ENCODE data around the gene KIAA0232.
A peak's percentile ranks its signal among the peaks of the same experiment; 100 is the strongest.
"Not testable (repeated sequence)": the region's sequence is repeated elsewhere in the genome, so short reads cannot be mapped to it uniquely, and the experiment has no call there.

The KIAA0232 gene

GRCh38 chr4:6880691-6881090, 98.2 kb downstream of the KIAA0232 start:
- ATAC-seq, result no peak
- DNase-seq (ENCODE audit: low spot score in 2 of 2), result no peak
- no peaks in the 10 kb centered on the region for H3K9me3 Mint-ChIP-seq
- peaks cover 75% of the 10 kb centered on the region for H3K36me3 Mint-ChIP-seq
- peak overlapping the region; percentile 44 for H3K27ac Mint-ChIP-seq
- no peak overlapping the region for H3K4me3 Mint-ChIP-seq
- H3K4me1 Mint-ChIP-seq, result no peaks in the 10 kb centered on the region

GRCh38 chr4:6881908-6882307, 99.4 kb downstream of the KIAA0232 start:
- peaks cover 63% of the 10 kb centered on the region for H3K36me3 Mint-ChIP-seq
- no peak for DNase-seq (ENCODE audit: low spot score in 2 of 2)
- H3K9me3 Mint-ChIP-seq, result no peaks in the 10 kb centered on the region
- no peak overlapping the region for H3K4me3 Mint-ChIP-seq
- H3K27ac Mint-ChIP-seq, result no peak overlapping the region
- no peak for ATAC-seq
- H3K4me1 Mint-ChIP-seq, result peaks cover 5% of the 10 kb centered on the region

DNA sequence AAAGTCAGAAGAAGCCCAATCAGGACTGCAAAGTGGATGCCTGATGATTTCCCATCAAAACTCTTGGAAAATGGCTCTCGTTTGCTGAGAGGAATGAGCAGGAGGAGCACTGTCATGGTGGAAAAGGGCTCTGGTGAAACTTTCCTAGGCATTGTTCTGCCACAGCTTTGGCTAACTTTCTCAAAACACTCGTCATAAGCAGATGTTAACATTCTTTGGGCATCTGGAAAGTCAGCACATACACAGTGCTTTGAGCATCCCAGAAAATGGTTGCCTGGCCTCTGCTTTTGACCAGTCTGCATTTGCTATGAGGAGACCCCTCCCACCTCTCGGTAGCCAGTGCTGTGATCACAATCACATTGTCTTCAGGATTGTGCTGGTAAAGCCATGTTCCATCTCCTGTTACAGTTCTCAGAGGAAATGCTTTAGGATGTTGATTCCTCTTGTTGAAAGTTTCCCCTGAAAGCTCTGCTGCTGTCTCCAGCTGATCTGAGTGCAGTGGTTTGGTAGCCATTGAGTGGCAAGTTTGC, 101.9 kb downstream of the KIAA0232 start:
- Mint-ChIP-seq H3K9me3 (no peaks in the 10 kb centered on the region), H3K27ac (peak overlapping the region; percentile 61), H3K4me1 (peaks cover 5% of the 10 kb centered on the region), H3K4me3 (no peak overlapping the region), H3K36me3 (peaks cover 38% of the 10 kb centered on the region)
- DNase-seq (ENCODE audit: low spot score in 2 of 2) (no peak), ATAC-seq (no peak)

DNA sequence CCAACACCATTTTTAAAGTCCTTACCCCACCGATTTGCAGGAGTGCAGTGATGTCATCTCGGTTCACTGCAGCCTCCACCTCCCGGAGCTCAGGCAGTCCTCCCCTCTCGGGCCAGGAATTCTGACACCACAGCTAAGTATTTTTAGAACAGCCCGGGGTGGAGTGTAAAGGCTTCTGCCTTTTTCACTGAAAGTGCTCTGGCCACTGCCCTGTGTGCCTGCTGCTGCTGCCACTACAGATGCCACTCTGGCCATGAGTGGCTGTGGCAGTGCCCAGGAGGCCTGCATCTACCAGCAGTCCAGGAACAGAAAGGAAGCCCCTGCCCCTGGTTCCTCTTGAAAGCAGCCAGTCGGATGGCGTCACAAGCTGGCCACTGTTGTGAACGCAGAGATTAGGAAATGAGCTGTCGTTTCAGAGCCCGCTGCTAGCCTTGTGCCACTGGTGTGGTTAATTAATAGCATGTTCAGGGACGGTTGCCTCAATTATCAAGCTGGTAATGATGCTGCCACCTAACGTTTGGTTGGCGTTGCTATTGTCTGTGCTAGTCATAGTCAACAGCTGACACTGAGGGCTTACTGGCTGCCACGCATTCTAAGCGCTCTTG, 103.5 kb downstream of the KIAA0232 start:
- H3K9me3 Mint-ChIP-seq, result no peaks in the 10 kb centered on the region
- H3K4me1 Mint-ChIP-seq, result peaks cover 5% of the 10 kb centered on the region
- H3K36me3 Mint-ChIP-seq, result peaks cover 28% of the 10 kb centered on the region
- no peak overlapping the region for H3K27ac Mint-ChIP-seq
- no peak overlapping the region for H3K4me3 Mint-ChIP-seq
- DNase-seq (ENCODE audit: low spot score in 2 of 2), result no peak
- ATAC-seq, result peak; percentile 70

GRCh38 chr4:6886886-6887285, 104.4 kb downstream of the KIAA0232 start:
- Mint-ChIP-seq H3K36me3 (peaks cover 20% of the 10 kb centered on the region), H3K27ac (no peak overlapping the region), H3K4me3 (no peak overlapping the region), H3K4me1 (peaks cover 12% of the 10 kb centered on the region), H3K9me3 (no peaks in the 10 kb centered on the region)
- DNase-seq (ENCODE audit: low spot score in 2 of 2), result no peak
- ATAC-seq, result no peak

- Mint-ChIP-seq H3K4me1 (peaks cover 21% of the 10 kb centered on the region), H3K4me3 (no peak overlapping the region), H3K27ac (no peak overlapping the region), H3K36me3 (peaks cover 11% of the 10 kb centered on the region), H3K9me3 (no peaks in the 10 kb centered on the region)
- DNase-seq (ENCODE audit: low spot score in 2 of 2) (no peak), ATAC-seq (no peak)
Measured at GRCh38 chr4:6887591-6888371, 105.3 kb downstream of the KIAA0232 start.

DNA sequence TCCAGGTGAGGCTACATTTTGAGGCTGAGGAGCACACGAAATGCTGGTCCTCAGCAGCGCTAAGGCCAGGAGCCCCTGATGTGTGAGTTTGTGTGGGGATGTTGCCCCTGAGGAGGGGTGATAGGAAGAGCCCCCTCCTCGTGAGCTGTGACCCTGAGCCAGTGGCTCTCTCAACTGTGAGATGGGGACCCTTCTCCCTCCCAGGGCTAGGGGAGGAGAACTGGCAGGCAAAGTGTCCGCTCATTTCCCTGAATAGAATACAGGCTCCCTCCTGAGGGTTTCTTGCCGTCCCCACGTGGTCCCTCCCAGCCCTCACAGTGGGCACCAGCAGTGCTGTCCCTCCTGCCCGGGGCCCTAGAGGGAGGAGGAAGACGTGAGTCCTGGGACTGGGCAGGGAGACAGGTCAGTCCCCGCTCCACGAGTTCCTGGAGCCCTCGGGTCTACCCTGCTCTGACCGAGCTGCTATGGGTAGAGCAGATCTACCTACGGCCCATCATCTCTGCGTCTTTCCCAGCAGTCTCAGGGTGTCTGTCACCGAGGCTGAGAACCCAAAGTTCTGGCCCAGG, 106.1 kb downstream of the KIAA0232 start:
- no peak overlapping the region for H3K4me3 Mint-ChIP-seq
- H3K9me3 Mint-ChIP-seq, result no peaks in the 10 kb centered on the region
- H3K36me3 Mint-ChIP-seq, result peaks cover 3% of the 10 kb centered on the region
- no peak overlapping the region for H3K27ac Mint-ChIP-seq
- no peak for ATAC-seq
- DNase-seq (ENCODE audit: low spot score in 2 of 2), result no peak
- H3K4me1 Mint-ChIP-seq, result peaks cover 28% of the 10 kb centered on the region

DNA sequence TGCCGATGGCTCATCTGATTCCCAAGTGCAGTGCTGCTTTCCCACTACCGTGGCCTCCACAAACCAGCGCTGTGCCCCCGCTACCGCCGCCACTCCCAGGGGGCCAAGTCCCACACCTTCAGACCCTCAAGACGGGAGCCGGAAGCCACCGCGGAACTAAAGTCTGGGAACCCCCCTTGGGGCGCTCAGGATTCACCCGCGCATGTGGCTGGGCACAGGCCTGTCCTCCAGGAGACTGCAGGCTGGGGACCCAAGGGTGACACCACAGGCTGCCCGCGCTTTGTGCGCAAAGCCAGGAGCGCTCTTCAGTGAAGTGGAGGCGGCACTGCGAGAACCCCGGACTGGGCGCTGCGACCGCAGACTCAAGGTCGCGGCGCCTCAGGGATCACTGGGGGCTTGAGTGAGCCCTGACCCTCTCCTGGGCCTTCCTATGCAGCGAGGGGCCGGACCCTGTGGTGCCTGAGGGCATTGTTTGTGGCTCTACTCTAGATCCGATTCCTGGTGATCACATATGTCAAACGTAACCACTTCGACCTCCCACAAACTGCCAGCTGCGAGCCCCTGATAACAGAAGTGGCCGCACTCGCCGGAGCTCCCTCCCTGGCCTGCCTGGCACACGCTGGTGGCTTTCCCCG, 106.7 kb downstream of the KIAA0232 start:
- Mint-ChIP-seq H3K36me3 (no peaks in the 10 kb centered on the region), H3K27ac (no peak overlapping the region), H3K4me1 (peaks cover 31% of the 10 kb centered on the region), H3K4me3 (no peak overlapping the region), H3K9me3 (no peaks in the 10 kb centered on the region)
- ATAC-seq (no peak), DNase-seq (ENCODE audit: low spot score in 2 of 2) (no peak)

- no peaks in the 10 kb centered on the region for H3K36me3 Mint-ChIP-seq
- ATAC-seq (no peak), DNase-seq (ENCODE audit: low spot score in 2 of 2) (no peak)
- H3K27ac Mint-ChIP-seq, result no peak overlapping the region
- H3K4me3 Mint-ChIP-seq, result no peak overlapping the region
- no peaks in the 10 kb centered on the region for H3K9me3 Mint-ChIP-seq
- H3K4me1 Mint-ChIP-seq, result peaks cover 31% of the 10 kb centered on the region
Measured at GRCh38 chr4:6889736-6890324, 107.3 kb downstream of the KIAA0232 start.

GRCh38 chr4:6890358-6890757, 107.8 kb downstream of the KIAA0232 start:
- H3K4me1 Mint-ChIP-seq, result peaks cover 31% of the 10 kb centered on the region
- H3K4me3 Mint-ChIP-seq, result no peak overlapping the region
- ATAC-seq (no peak), DNase-seq (ENCODE audit: low spot score in 2 of 2) (no peak)
- no peaks in the 10 kb centered on the region for H3K9me3 Mint-ChIP-seq
- H3K27ac Mint-ChIP-seq, result no peak overlapping the region
- H3K36me3 Mint-ChIP-seq, result no peaks in the 10 kb centered on the region

DNA sequence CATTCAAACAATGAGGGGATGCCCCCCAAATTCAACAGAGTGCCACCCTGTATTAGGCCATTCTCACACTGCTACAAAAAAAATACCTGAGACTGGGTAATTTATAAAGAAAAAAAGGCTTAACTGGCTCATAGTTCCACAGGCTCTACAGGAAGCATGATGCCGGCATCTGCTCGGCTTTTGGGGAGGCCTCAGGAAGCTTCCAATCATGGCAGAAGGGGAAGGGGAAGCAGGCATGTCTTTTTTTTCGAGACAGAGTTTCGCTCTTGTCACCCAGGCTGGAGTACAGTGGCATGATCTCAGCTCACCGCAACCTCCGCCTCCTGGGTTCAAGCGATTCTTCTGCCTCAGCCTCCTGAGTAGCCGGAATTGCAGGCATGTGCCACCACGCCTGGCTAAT, 108.4 kb downstream of the KIAA0232 start:
- peak overlapping the region; percentile 87 for H3K27ac Mint-ChIP-seq
- not testable (repeated sequence) for H3K9me3 Mint-ChIP-seq

DNA sequence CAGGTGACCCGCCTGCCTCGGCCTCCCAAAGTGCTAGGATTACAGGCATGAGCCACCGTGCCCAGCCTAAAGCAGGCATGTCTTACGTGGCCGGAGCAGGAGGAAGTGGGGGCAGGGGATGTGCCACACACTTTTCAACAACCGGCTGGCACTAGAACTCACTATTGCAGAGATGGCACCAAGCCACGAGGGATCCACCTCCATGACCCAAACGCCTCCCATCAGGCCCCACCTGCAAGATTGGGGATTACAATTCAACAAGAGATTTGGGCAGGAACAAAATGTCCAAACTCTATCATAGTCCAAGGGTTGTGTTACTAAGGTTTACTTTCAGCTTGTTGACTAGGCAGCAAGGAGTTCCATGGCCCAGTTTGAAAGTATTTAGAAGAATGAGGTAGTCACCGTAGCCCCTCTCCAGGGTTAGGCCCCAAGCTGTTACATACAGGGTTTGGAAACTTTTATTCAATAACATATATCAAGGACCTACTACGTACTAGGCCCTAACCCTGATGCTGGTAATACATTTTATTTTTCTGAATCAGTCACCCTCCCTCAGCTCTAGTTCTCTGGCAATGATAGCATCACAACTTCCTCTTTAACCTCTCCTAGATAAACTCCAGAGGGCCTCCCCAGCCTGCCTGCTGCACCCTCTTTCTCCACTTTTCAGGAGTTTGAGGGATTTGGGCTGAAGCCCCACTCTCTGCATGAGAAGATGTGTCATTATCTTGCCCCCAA, 109.1 kb downstream of the KIAA0232 start:
- Mint-ChIP-seq H3K9me3 (no peaks in the 10 kb centered on the region), H3K4me1 (peaks cover 26% of the 10 kb centered on the region), H3K4me3 (peak overlapping the region; percentile 65), H3K27ac (peak overlapping the region; percentile 87), H3K36me3 (no peaks in the 10 kb centered on the region)
- DNase-seq (ENCODE audit: low spot score in 2 of 2) (no peak), ATAC-seq (peak; percentile 57)

More for the DNA sequence above, 108.4 kb downstream of the KIAA0232 start:
- not testable (repeated sequence) for DNase-seq (ENCODE audit: low spot score in 2 of 2); H3K4me3 Mint-ChIP-seq; ATAC-seq; H3K36me3 Mint-ChIP-seq
- peaks cover 29% of the 10 kb centered on the region for H3K4me1 Mint-ChIP-seq

DNA sequence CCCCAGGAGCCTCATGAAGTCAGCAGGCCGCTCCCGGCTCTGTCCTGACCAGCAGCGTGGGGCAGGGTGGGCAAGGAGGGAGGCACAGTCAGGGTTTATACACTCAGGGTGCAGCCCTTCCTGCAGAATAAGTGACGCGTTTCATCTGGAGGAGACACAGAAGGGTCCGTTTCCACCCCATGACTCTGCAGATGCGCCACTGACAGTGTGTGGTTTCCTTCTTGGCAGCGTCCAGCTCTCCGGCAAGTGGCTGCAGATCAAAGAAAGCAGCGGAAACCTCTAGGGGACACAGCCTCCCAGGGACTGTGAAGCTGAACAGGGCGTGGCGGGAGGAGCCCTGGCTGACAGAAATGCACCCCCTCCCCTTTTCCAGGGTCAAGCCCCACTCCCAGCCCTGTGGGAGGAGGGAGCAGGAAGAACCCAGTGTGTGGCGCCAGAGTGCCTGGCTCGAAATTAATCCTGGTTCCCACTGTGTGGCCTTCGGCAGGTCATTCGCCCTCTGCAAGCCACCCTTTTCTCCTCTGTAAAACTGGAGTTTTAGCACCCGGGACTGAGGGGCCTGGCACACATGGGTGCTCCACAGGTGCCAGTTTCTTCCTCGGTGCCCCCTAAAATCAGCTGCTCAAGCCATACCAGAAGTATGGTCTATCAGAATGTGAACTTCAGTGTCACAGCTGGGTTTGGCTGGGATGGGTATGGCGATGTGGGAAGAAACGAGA, 109.8 kb downstream of the KIAA0232 start:
- Mint-ChIP-seq H3K36me3 (no peaks in the 10 kb centered on the region), H3K9me3 (no peaks in the 10 kb centered on the region), H3K4me3 (peak overlapping the region; percentile 65), H3K4me1 (peaks cover 26% of the 10 kb centered on the region), H3K27ac (peak overlapping the region; percentile 87)
- ATAC-seq, result peak; percentile 84
- no peak for DNase-seq (ENCODE audit: low spot score in 2 of 2)

GRCh38 chr4:6892909-6893202, 110.3 kb downstream of the KIAA0232 start:
- Mint-ChIP-seq H3K27ac (peak overlapping the region; percentile 87), H3K4me1 (peaks cover 26% of the 10 kb centered on the region), H3K9me3 (no peaks in the 10 kb centered on the region), H3K4me3 (peak overlapping the region; percentile 65), H3K36me3 (no peaks in the 10 kb centered on the region)
- ATAC-seq (no peak), DNase-seq (ENCODE audit: low spot score in 2 of 2) (no peak)
